AG09309 (cell line): ENCODE measurements around the gene AADACL4.

Experiments
- DNase-seq: peaks from one replicate; pipeline ENCODE4 v3.0.0-alpha.2; 2010; ENCODE audit warnings: low read depth
- H3K4me3 ChIP-seq: 2 replicates; pipeline ENCODE4 v1.5.1; 2011; ENCODE audit warnings: mild to moderate bottlenecking, low read depth, low read length, moderate library complexity; ENCODE audit not compliant: control insufficient read depth
- TF ChIP-seq, protein P1 (sequence below): IDR thresholded peaks from 2 replicates; pipeline ENCODE4 v1.5.1; 2011; ENCODE audit warnings: mild to moderate bottlenecking, low read depth, low read length, inconsistent platforms; ENCODE audit not compliant: insufficient read depth, control insufficient read depth; ENCODE audit errors: missing control alignments

The AADACL4 gene

DNA sequence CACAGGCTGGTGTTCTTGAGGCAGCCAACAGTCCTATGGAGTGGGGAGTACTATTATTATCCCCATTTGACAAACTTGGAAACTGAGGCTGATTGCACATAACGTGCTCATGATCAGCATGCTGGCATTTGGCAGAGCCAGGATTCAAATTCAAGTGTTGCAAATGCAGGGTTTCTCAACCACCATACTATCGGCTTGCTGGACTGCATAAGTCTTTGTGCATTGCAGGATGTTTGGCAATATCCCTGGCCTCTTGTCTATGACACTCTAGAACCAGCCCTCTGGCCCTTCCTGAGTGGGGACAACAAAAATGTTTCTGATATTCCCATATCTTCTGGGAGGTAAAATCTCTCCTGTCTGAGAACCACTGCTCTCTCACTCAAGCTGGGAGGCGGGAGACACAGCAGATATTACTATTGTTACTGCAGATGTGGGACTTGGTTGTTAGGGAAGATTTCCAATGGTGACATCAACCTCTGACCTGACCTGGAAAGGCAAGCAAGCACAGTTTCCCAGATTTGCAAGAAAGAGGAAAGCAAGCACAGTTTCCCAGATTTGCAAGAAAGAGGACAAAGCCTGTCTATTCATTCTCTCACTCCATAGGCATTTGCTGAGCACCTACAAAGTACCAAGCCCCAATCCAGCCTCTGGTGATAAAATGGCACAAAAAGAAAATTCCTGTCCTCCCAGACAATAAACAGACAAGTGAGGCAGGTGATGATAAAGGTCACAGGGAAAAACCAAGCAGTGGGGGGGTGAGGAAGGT is 71.0 kb downstream of the AADACL4 start:
- no peak overlapping the region for H3K4me3 ChIP-seq
- TF ChIP-seq, protein P1, sequence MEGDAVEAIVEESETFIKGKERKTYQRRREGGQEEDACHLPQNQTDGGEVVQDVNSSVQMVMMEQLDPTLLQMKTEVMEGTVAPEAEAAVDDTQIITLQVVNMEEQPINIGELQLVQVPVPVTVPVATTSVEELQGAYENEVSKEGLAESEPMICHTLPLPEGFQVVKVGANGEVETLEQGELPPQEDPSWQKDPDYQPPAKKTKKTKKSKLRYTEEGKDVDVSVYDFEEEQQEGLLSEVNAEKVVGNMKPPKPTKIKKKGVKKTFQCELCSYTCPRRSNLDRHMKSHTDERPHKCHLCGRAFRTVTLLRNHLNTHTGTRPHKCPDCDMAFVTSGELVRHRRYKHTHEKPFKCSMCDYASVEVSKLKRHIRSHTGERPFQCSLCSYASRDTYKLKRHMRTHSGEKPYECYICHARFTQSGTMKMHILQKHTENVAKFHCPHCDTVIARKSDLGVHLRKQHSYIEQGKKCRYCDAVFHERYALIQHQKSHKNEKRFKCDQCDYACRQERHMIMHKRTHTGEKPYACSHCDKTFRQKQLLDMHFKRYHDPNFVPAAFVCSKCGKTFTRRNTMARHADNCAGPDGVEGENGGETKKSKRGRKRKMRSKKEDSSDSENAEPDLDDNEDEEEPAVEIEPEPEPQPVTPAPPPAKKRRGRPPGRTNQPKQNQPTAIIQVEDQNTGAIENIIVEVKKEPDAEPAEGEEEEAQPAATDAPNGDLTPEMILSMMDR, result no peak
- no peak for DNase-seq

DNA sequence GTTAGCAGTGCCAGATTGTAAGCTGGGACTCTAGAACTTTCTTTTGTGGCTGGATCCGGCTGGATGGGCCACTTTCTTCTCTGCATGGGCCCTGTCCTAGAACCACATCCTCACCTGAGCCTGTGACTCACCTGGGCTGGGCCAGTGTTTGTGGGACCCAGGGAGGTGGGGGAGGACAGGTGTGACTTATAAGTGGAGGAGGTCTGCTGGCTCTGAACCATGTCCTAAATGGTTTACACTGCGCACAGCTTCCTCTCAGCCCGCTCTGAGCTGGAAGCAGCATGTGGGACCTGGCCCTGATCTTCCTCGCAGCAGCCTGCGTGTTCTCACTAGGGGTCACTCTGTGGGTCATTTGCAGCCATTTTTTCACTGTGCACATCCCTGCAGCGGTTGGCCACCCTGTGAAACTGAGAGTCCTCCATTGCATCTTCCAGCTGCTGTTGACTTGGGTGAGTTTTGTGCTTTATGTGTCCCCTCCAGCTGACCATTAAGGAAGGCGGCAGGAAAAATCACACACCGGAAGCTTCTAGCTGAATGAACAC is 72.1 kb downstream of the AADACL4 start, which contains the start of gene AADACL3:
AADACL3 (plus strand) TSS at position 215 of the 542 bp plus-strand sequence; CDS start at position 282, 67 bp downstream.
- DNase-seq, result no peak
- H3K4me3 ChIP-seq, result no peak within 1 kb of the TSS
- TF ChIP-seq, protein P1, result no peak
